Activated T-cell treated with anti-CD3 and anti-CD28 coated beads for 48 hours (primary cell): ENCODE data around the gene GAS7.
"Not testable (repeated sequence)": the region's sequence is repeated elsewhere in the genome, so short reads cannot be mapped to it uniquely, and the experiment has no call there.

Experiments
- DNase-seq: peaks from one replicate; pipeline ENCODE4 v3.0.0-alpha.2; 2020; ENCODE audit warnings: low read depth

Gene GAS7

GRCh38 chr17:10072556-10073425 is 125.6 kb downstream of the GAS7 start:
- no peak for DNase-seq

GRCh38 chr17:10072086-10072485 is 126.3 kb downstream of the GAS7 start:
- DNase-seq, result no peak

DNA sequence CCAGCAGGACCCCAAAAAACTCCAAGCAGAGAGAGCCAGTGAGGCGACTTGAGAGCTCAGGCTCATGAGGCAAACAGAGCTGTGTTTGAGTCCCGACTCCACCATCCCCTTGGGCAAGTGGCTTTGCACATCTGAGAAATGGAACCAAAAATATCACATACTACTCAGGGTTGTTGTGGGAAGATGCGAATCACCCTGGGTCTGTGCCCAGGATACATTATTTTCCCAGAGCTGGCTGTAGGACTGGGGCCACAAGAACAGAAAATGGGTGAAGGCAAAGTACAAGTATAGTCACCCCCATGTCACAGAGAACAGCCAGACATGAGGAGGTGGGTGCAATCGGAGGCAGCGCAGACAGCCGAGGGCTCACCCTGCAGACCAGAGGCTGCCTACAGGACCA is 127.3 kb downstream of the GAS7 start:
- DNase-seq, result no peak

DNA sequence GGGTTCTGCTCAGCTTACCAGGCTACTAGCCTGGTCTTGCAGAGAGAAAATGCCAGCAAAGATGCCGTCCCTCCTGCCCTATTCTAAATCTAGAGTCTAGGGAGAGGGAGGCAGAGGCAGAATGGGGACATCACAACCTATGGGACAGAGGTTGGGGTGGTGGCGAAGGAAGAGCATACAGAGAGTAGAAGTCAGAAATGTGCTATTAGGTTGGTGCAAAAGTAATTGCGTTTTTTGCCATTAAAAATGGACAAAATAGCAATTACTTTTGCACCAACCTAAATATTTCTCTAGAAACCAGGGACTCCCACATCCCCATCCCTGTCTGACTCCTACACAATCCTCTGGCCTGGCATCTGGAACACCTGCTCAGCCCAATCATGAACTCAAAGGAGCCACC is 127.7 kb downstream of the GAS7 start:
- DNase-seq, result no peak

DNA sequence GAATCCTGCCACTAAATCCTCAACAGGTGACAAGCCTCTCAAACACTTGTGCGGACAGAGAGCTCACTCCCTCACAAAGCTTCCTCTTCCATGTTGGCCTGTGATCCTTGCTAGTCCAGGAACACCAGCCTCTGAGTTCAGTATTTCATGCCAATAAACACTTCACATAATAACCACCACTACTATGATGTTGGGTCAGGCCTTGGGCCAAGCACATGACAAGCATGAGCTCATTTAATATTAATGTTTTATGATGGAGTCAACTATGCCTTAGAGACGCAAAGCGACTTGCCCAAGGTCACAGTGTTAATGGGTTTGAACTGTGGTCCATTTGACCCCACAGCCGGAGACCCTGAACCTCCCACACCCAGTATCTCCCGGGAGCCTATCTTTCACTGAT is 129.1 kb downstream of the GAS7 start:
- no peak for DNase-seq

DNA sequence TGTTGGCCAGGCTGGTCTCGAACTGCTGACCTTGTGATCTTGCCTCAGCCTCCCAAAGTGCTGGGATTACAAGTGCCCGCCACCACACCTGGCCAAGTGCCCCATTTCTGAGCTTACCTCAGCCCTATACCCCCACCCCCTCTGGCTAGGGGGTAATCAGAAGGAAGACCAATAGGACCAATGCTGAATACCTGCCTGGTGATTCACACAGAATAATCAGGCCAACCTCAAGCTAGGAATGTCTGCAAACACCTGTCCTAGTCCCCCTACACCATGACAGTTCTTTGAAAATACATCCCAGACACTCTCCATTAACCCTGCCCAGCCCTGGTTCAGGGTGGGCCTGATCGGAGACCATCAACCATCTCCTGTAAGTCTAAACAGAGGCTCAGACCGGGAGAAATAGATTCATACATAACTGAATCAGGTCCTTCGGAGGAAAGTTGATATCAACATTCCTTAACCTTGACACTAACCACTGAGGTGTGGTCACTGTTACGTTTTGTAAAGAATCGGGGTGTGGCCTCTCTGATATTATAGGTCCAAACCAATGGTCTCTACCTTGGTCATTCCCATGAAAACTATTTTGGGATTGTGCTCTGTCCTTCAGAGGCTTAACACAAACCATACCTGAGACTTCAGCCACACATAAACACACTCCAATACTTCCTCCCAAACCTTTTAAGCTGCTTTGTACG is 130.8 kb downstream of the GAS7 start:
- DNase-seq, result no peak

GRCh38 chr17:10064536-10064935 is 133.9 kb downstream of the GAS7 start:
- no peak for DNase-seq

GRCh38 chr17:10063730-10064241 is 134.6 kb downstream of the GAS7 start:
- DNase-seq, result no peak

DNA sequence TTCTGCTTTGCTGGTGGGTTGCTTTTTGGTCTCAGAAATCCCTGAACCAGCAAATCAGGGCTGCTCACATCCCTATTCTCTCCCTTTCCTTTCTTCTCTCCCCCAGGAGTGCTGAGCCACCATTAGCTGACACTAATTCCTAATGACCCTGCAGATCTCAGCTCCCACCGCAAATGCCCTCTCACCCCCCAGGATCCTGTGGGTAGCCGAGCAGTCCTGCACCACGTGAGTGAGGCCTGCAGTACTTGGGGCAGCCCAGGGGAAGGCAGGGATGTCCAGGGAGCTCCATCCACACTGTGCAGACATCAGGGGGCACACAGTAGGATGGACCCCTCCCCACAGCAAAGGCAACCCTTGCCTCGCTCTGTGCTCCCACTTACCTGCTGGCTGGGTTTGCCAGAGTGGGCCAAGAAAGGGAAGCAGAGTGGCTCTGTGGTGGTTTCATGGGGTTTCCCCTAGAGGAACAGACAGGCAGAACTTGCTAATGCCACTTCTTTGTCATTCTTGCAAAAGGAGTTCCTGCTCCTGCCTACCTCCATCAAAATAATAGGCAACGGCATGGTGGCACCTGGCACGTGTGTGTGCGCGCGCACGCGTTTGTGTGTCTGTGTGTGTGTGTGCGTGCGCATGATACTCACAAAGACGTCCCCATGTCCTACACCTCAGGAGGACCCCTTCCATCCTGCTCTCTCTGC is 135.6 kb downstream of the GAS7 start:
- no peak for DNase-seq

GRCh38 chr17:10061111-10061845 is 137.1 kb downstream of the GAS7 start:
- DNase-seq, result no peak

GRCh38 chr17:10060526-10060925 is 137.9 kb downstream of the GAS7 start:
- no peak for DNase-seq

DNA sequence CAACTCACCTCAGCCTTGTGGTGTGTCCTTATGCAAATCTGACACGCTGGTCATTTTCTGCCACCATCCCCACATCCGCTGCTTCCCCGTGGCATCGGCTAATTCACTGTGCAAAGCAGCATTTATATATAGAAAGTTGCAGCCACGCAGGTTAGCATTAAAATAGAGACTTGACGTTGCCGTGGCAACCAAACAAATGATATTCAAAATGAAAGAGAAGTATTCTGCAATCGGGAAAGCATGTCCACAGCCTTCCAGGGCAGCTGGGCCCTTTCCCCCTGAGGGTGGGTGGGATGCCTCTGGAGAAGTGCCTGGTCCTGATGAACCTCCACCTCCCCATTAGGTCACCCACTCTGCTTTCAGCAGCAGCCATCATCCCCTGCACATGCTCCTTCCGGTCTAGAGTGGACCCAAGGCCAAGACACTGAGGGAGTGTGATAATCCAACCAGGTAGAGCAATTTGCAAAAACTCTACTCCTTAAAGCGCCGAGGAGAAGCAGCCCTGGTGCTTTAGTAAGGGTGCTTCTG is 138.7 kb downstream of the GAS7 start:
- no peak for DNase-seq

DNA sequence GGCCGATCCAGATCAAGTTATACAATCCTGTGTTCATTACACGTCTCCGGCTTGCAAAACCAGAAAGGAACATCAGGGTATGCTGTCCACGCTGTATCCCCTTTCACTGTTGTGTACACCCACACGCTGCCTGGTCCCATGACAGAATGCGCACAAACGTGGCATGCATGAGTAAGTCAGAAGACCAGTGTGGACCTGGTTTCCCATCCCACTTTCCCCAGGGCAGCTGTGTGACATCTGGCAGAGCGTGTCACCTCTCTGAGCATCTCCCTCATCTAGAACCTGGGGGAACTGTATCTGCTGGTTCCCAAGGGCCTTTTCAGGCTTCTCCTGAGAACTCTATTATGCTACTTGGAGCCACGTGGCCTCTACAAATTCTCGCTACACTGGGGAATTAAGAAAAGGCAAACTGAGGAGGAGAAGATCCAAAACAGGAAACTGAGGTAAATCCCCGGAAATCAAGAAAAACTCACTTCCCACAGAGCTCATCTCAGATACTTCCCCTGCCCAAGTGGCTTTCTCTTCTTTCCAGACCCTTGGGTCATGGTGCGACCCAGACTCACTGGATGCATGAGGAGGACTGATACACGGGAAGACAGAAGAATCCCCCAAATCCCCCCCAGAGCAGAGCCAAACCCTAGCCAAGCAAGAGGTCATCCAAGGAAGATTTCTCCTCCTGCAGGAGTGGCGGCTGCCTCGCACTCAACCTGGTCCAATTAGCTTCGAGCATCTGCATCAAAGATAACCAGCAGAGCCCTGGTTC is 139.3 kb downstream of the GAS7 start:
- DNase-seq, result no peak

GRCh38 chr17:10057466-10057865 is 140.9 kb downstream of the GAS7 start:
- DNase-seq, result not testable (repeated sequence)

- DNase-seq, result no peak
Measured at GRCh38 chr17:10055262-10055975, 143.0 kb downstream of the GAS7 start.

DNA sequence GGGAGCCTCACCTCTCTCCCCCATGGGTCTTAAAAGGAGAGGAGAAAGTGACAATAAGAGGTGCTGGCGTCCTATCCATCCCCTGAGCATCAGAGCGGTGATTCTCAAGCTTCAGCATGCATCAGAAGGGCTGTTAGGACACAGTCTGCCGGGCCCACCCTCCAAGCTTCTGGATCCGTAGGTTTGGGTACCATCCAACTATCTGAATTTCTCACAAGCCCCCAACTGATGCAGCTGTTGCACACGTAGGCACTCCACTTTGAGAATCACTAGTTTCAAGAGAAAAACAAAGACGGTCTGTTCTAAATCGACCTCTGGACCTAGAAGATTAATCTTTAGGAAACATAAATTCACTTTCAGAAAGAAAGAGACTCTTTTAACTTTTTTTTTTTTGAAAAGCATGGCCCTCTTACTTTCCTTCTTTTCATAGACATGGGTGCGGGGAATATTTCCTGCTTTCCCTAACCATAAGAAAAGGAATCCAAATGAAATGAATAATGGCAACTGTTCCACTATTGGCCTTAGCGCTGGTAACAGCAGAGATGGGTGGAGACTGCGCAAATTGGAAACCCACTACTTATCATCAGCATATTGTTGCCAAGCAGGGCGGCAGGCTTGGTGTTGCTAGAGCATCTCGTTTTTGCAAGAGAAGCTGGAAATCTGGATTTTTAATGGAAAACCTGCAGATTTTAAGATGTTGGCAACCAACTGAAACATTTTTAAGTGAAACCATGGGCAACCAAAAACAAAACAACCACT is 144.4 kb downstream of the GAS7 start:
- no peak for DNase-seq

DNA sequence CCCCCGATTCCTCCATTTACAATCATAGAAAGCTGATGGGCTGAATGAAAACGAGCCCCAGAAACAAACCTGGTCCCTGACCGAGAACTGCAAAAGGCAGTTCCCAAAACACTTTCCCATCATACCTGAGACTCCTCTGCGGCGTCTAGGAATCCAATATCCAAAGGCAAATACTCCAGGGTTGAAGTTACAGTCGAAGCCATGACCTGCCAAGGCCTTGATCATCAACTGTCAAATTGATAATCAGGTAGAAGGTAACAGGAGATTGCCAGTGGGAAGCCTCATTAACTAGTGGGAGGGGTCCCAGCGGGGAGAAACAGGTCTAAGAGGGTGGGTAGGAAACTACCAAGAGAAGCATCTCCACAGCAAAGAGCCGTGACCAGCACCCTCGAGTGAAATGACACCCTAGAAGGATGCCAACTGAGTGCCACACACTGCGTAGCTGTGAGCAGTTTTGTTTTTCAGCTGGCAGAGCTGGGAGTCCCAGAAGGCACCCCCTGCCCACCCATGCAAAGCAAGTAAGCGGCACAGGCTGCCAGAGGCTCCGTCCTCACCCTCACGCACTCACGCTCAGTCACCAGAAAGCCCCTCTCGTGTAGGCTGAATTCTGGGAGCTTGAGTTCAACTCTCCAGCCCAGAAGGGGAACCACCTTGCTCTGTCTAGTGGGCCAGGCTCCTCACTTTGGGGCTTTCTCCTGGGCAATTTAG is 146.1 kb downstream of the GAS7 start:
- DNase-seq, result no peak

- no peak for DNase-seq
Measured at GRCh38 chr17:10051112-10051511, 147.3 kb downstream of the GAS7 start.

- no peak for DNase-seq
Measured at GRCh38 chr17:10050597-10051101, 147.8 kb downstream of the GAS7 start.
